ENCODE data around the gene AUTS2.

GRCh38 chr7:70736715-70737460, 1138.6 kb downstream of the AUTS2 start:
- TF ChIP-seq CTCF (IDR thresholded peaks at IDR 0.05) (no peak), POLR2A (IDR thresholded peaks at IDR 0.05) (no peak)

Data from thyroid gland (tissue), 4 donors.